OCI-LY3 (cell line): ENCODE results near the gene CNTNAP2.

Source experiments
- H2AFZ ChIP-seq: fragments of 200-600, 300-600 bp; shearing (Covaris generic); 2 replicates; pipeline ENCODE4 v1.6.0; 2014; ENCODE audit warnings: antibody characterized with exemption, low read depth, low read length
- H3K27ac ChIP-seq: fragments of 200-600, 300-600 bp; sonication (generic); 2 replicates; pipeline ENCODE4 v1.5.1; 2014; ENCODE audit warnings: mild to moderate bottlenecking, low read length, moderate library complexity, mixed read lengths
- H3K27me3 ChIP-seq: fragments of 200-600, 300-600 bp; sonication (generic); 2 replicates; pipeline ENCODE4 v1.6.1; 2014; ENCODE audit warnings: low read depth, low read length, mixed read lengths
- H3K36me3 ChIP-seq: fragments of 200-600, 300-600 bp; sonication (generic); replicated peaks from 2 replicates; pipeline ENCODE3; 2014; ENCODE audit warnings: low read depth, low read length, mixed read lengths
- H3K4me1 ChIP-seq: fragments of 300-600, 200-600 bp; sonication (generic); 2 replicates; pipeline ENCODE4 v1.6.1; 2014; ENCODE audit warnings: low read length, mixed read lengths
- H3K4me2 ChIP-seq: fragments of 200-600, 300-600 bp; sonication (generic); 2 replicates; pipeline ENCODE4 v1.6.1; 2014; ENCODE audit warnings: low read length, mixed read lengths
- H3K4me3 ChIP-seq: fragments of 300-600, 200-600 bp; sonication (generic); 2 replicates; pipeline ENCODE4 v1.5.1; 2014; ENCODE audit warnings: antibody characterized with exemption, mild to moderate bottlenecking, low read length, moderate library complexity
- H3K79me2 ChIP-seq: fragments of 300-600, 200-600 bp; shearing (Covaris generic); 2 replicates; pipeline ENCODE4 v1.6.1; 2014; ENCODE audit warnings: mild to moderate bottlenecking, low read length, mixed read lengths
- H3K9ac ChIP-seq: fragments of 300-600, 200-600 bp; shearing (Covaris generic); 2 replicates; pipeline ENCODE4 v1.6.0; 2014; ENCODE audit warnings: mild to moderate bottlenecking, low read length, moderate library complexity
- H3K9me3 ChIP-seq: fragments of 200-600, 300-600 bp; shearing (Covaris generic); 2 replicates; pipeline ENCODE4 v1.6.1; 2014; ENCODE audit warnings: low read length, mixed read lengths; ENCODE audit not compliant: insufficient read depth
- H4K20me1 ChIP-seq: fragments of 200-600, 300-600 bp; sonication (generic); 2 replicates; pipeline ENCODE4 v1.6.1; 2016; ENCODE audit warnings: low read length, mixed read lengths; ENCODE audit not compliant: insufficient read depth
- CTCF ChIP-seq: fragments of 200-600, 300-600 bp; sonication (generic); IDR thresholded peaks from 2 replicates; pipeline ENCODE4 v1.5.1; 2014; ENCODE audit warnings: antibody characterized with exemption, low read length, low read depth
- EZH2phosphoT487 ChIP-seq: fragments of 200-600 bp; shearing (Covaris generic); IDR thresholded peaks from 2 replicates; pipeline ENCODE4 v1.6.1; 2018; ENCODE audit warnings: antibody characterized with exemption, mixed run types, low read depth

The CNTNAP2 gene

GRCh38 chr7:146683439-146683838 is 566.8 kb downstream of the CNTNAP2 start:
- Histone ChIP-seq H3K9me3 (no peaks in the 10 kb centered on the region), H3K79me2 (no peaks in the 10 kb centered on the region), H2AFZ (no peak overlapping the region), H3K4me1 (no peaks in the 10 kb centered on the region), H3K4me2 (no peak overlapping the region), H3K4me3 (no peak overlapping the region), H3K27ac (no peak overlapping the region), H3K27me3 (no peaks in the 10 kb centered on the region), H3K9ac (no peak overlapping the region), H3K36me3 (no peaks in the 10 kb centered on the region), H4K20me1 (no peaks in the 10 kb centered on the region)
- TF ChIP-seq CTCF (no peak), EZH2phosphoT487 (no peak)

- Histone ChIP-seq H2AFZ (no peak overlapping the region), H3K27me3 (no peaks in the 10 kb centered on the region), H3K36me3 (no peaks in the 10 kb centered on the region), H3K4me2 (no peak overlapping the region), H3K79me2 (no peaks in the 10 kb centered on the region), H3K9ac (no peak overlapping the region), H3K4me1 (no peaks in the 10 kb centered on the region), H3K27ac (no peak overlapping the region), H3K4me3 (no peak overlapping the region), H4K20me1 (no peaks in the 10 kb centered on the region), H3K9me3 (no peaks in the 10 kb centered on the region)
- TF ChIP-seq CTCF (no peak), EZH2phosphoT487 (no peak)
These were observed 574.4 kb downstream of the CNTNAP2 start for GRCh38 chr7:146690987-146691386.

- H3K4me1 ChIP-seq, result no peaks in the 10 kb centered on the region
- TF ChIP-seq EZH2phosphoT487, result no peak
- TF ChIP-seq CTCF, result no peak
- H3K9me3 ChIP-seq, result no peaks in the 10 kb centered on the region
These were observed 582.5 kb downstream of the CNTNAP2 start for GRCh38 chr7:146698995-146699610.

GRCh38 chr7:146700015-146700560 is 583.5 kb downstream of the CNTNAP2 start:
- Histone ChIP-seq H3K27ac (no peak overlapping the region), H3K27me3 (no peaks in the 10 kb centered on the region), H3K9ac (no peak overlapping the region), H3K4me3 (no peak overlapping the region), H3K4me2 (no peak overlapping the region), H3K36me3 (no peaks in the 10 kb centered on the region), H4K20me1 (no peaks in the 10 kb centered on the region), H3K4me1 (no peaks in the 10 kb centered on the region), H3K9me3 (no peaks in the 10 kb centered on the region), H2AFZ (no peak overlapping the region), H3K79me2 (no peaks in the 10 kb centered on the region)
- TF ChIP-seq EZH2phosphoT487, result no peak
- TF ChIP-seq CTCF, result no peak

More at GRCh38 chr7:146698995-146699610, 582.5 kb downstream of the CNTNAP2 start:
- no peak overlapping the region for H3K4me2 ChIP-seq
- H3K9ac ChIP-seq, result no peak overlapping the region
- H3K4me3 ChIP-seq, result no peak overlapping the region
- no peaks in the 10 kb centered on the region for H3K36me3 ChIP-seq
- no peaks in the 10 kb centered on the region for H4K20me1 ChIP-seq
- H2AFZ ChIP-seq, result no peak overlapping the region
- H3K79me2 ChIP-seq, result no peaks in the 10 kb centered on the region
- no peaks in the 10 kb centered on the region for H3K27me3 ChIP-seq
- no peak overlapping the region for H3K27ac ChIP-seq
